Nephron progenitor cell (in vitro differentiated cells): ENCODE data around the gene FKBP1A.

Source experiments
- DNase-seq: peaks from one replicate; pipeline ENCODE4 v3.0.0; 2021
- H3K27ac Mint-ChIP-seq: 2 replicates; pipeline ENCODE4 v1.8.0; 2021; ENCODE audit warnings: mild to moderate bottlenecking, moderate library complexity, mixed read lengths
- H3K27me3 Mint-ChIP-seq: 2 replicates; pipeline ENCODE4 v1.8.0; 2021; ENCODE audit warnings: mild to moderate bottlenecking, low read depth, mixed read lengths; ENCODE audit not compliant: poor library complexity
- H3K36me3 Mint-ChIP-seq: 2 replicates; pipeline ENCODE4 v1.8.0; 2021; ENCODE audit warnings: low read depth, mixed read lengths
- H3K4me1 Mint-ChIP-seq: 2 replicates; pipeline ENCODE4 v1.8.0; 2021; ENCODE audit warnings: mixed read lengths
- H3K4me3 Mint-ChIP-seq: 2 replicates; pipeline ENCODE4 v1.8.0; 2021; ENCODE audit warnings: mild to moderate bottlenecking, moderate library complexity, mixed read lengths
- H3K9me3 Mint-ChIP-seq: 2 replicates; pipeline ENCODE4 v1.8.0; 2021; ENCODE audit warnings: mild to moderate bottlenecking, moderate library complexity, mixed read lengths
- CTCF ChIP-seq: fragments of 200-600 bp; sonication (generic); IDR thresholded peaks from 2 replicates; pipeline ENCODE4 v1.5.0; 2021; ENCODE audit warnings: antibody characterized with exemption

Gene FKBP1A

GRCh38 chr20:1391640-1392442 is 1.0 kb downstream of the FKBP1A start:
- H3K27ac Mint-ChIP-seq, result peak overlapping the region; percentile 93
- peaks cover 55% of the 10 kb centered on the region for H3K4me1 Mint-ChIP-seq
- no peaks in the 10 kb centered on the region for H3K9me3 Mint-ChIP-seq
- DNase-seq, result peak; percentile 25
- peaks cover 13% of the 10 kb centered on the region for H3K27me3 Mint-ChIP-seq
- no peaks in the 10 kb centered on the region for H3K36me3 Mint-ChIP-seq
- peak overlapping the region; percentile 94 for H3K4me3 Mint-ChIP-seq
- TF ChIP-seq CTCF, result no peak

- Mint-ChIP-seq H3K27me3 (peaks cover 10% of the 10 kb centered on the region), H3K36me3 (peaks cover 9% of the 10 kb centered on the region), H3K9me3 (no peaks in the 10 kb centered on the region), H3K4me1 (peaks cover 65% of the 10 kb centered on the region), H3K27ac (peak overlapping the region; percentile 93), H3K4me3 (peak overlapping the region; percentile 94)
- no peak for TF ChIP-seq CTCF
- no peak for DNase-seq
Measured at GRCh38 chr20:1390581-1391403, 2.1 kb downstream of the FKBP1A start.

GRCh38 chr20:1389703-1390580 is 2.9 kb downstream of the FKBP1A start:
- Mint-ChIP-seq H3K9me3 (no peaks in the 10 kb centered on the region), H3K4me1 (peaks cover 71% of the 10 kb centered on the region), H3K4me3 (peak overlapping the region; percentile 94), H3K36me3 (peaks cover 14% of the 10 kb centered on the region), H3K27ac (peak overlapping the region; percentile 93), H3K27me3 (peaks cover 6% of the 10 kb centered on the region)
- TF ChIP-seq CTCF, result no peak
- no peak for DNase-seq

GRCh38 chr20:1388741-1389483 is 3.9 kb downstream of the FKBP1A start:
- H3K27me3 Mint-ChIP-seq, result peaks cover under 1% of the 10 kb centered on the region
- DNase-seq, result no peak
- no peaks in the 10 kb centered on the region for H3K9me3 Mint-ChIP-seq
- peaks cover 80% of the 10 kb centered on the region for H3K4me1 Mint-ChIP-seq
- peaks cover 14% of the 10 kb centered on the region for H3K36me3 Mint-ChIP-seq
- H3K27ac Mint-ChIP-seq, result peak overlapping the region; percentile 43
- no peak for TF ChIP-seq CTCF
- peak overlapping the region; percentile 60 for H3K4me3 Mint-ChIP-seq

GRCh38 chr20:1388253-1388652 is 4.6 kb downstream of the FKBP1A start:
- H3K27ac Mint-ChIP-seq, result peak overlapping the region; percentile 31
- TF ChIP-seq CTCF, result no peak
- H3K4me3 Mint-ChIP-seq, result no peak overlapping the region
- peaks cover 80% of the 10 kb centered on the region for H3K4me1 Mint-ChIP-seq
- no peaks in the 10 kb centered on the region for H3K9me3 Mint-ChIP-seq
- H3K36me3 Mint-ChIP-seq, result peaks cover 14% of the 10 kb centered on the region
- DNase-seq, result no peak
- no peaks in the 10 kb centered on the region for H3K27me3 Mint-ChIP-seq
